A549 (cell line): ENCODE results near the gene FLRT3. TPM values are rescaled to one million over a fixed set of nuclear protein-coding genes. Genes with fewer than 3 reads are reported as not detected.

ENCODE experiments used
- ATAC-seq, 2 experiments: fragments of 200-7000 bp in 1 of 2; fragments of >200 bp in 1 of 2; cut with Nextera tagmentation in 1 of 2; cut with Tn5 transposase in 1 of 2; 3 replicates each; pipeline versions ENCODE4 v1.8.0 to v1.9.1; 2018 to 2020; ENCODE audit warnings: mild to moderate bottlenecking in 1 of 2, moderate library complexity in 1 of 2
- CTCF ChIA-PET: fragments of 300-600 bp; sonication (Branson Sonifier 250); formaldehyde crosslinking; extraction: SDS; loops from one replicate; lab custom pipeline; 2021; ENCODE audit warnings: antibody characterized with exemption, inconsistent platforms; lab: Yijun Ruan, JAX
- POLR2A ChIA-PET: fragments of 350-600 bp; formaldehyde crosslinking; extraction: SDS; loops from one replicate; lab custom pipeline; 2021; ENCODE audit warnings: antibody characterized with exemption, inconsistent platforms; lab: Yijun Ruan, JAX
- DNase-seq, 2 experiments: peaks; one replicate each; pipeline versions ENCODE4 v3.0.0 to v3.0.0-alpha.2; 2011 to 2016; ENCODE audit warnings: low read depth in 1 of 2, low spot score in 1 of 2
- FAIRE-seq: peaks from 2 replicates; lab custom pipeline; 2011; peaks lifted over from hg19 to GRCh38; lab: Jason Lieb, UNC
- H3K27ac ChIP-seq, 2 experiments: fragments of >200 bp; sonication (Bioruptor Twin); formaldehyde crosslinking; 3 replicates each; pipeline ENCODE4 v1.5.1; 2016 to 2017
- H3K4me1 ChIP-seq: fragments of >200 bp; sonication (Bioruptor Twin); formaldehyde crosslinking; 3 replicates; pipeline ENCODE4 v1.6.1; 2016
- H3K4me2 ChIP-seq: fragments of >200 bp; sonication (Bioruptor Twin); formaldehyde crosslinking; 3 replicates; pipeline ENCODE4 v1.6.1; 2016
- H3K4me3 ChIP-seq: fragments of >200 bp; sonication (Bioruptor Twin); formaldehyde crosslinking; 3 replicates; pipeline ENCODE4 v1.5.1; 2016
- H3K9me3 ChIP-seq: fragments of >200 bp; sonication (Bioruptor Twin); formaldehyde crosslinking; 3 replicates; pipeline ENCODE4 v1.6.1; 2016
- ATOH8 ChIP-seq: fragments of 250-450 bp; sonication (Bioruptor Pico); IDR thresholded peaks from 2 replicates; pipeline ENCODE4 v1.5.0; 2020; ENCODE audit warnings: low read depth, mild to moderate bottlenecking, moderate library complexity
- BCL3 ChIP-seq: fragments of >200 bp; sonication (Bioruptor Twin); formaldehyde crosslinking; IDR thresholded peaks from 3 replicates; pipeline ENCODE4 v1.6.1; 2016
- BHLHE40 ChIP-seq: IDR thresholded peaks from 2 replicates; pipeline ENCODE4 v1.6.1; 2012; ENCODE audit warnings: low read depth, low read length, inconsistent platforms
- CEBPB ChIP-seq, 2 experiments: fragments of >200 bp in 1 of 2; sonication (Bioruptor Twin) in 1 of 2; formaldehyde crosslinking in 1 of 2; IDR thresholded peaks; 2 replicates each; pipeline ENCODE4 v1.6.1; 2012 to 2016
- EHF ChIP-seq: fragments of 250-450 bp; sonication (Bioruptor Pico); IDR thresholded peaks from 2 replicates; pipeline ENCODE4 v1.5.0; 2020; ENCODE audit warnings: mild to moderate bottlenecking
- EHMT2 ChIP-seq: fragments of 200-600 bp; sonication (generic); IDR thresholded peaks from 2 replicates; pipeline ENCODE4 v1.6.1; 2016; ENCODE audit warnings: antibody characterized with exemption, low read depth, mild to moderate bottlenecking, moderate library complexity
- FOSL2 ChIP-seq, 2 experiments: fragments of 450-650 bp in 1 of 2; fragments of >200 bp in 1 of 2; sonication (Bioruptor Twin) in 1 of 2; formaldehyde crosslinking; IDR thresholded peaks; 2 replicates each; pipeline versions ENCODE4 v1.5.0 to v1.6.1; 2016 to 2020; ENCODE audit warnings: mild to moderate bottlenecking in 1 of 2, moderate library complexity in 1 of 2
- GATA3 ChIP-seq: IDR thresholded peaks from 2 replicates; pipeline ENCODE4 v1.6.1; 2012; ENCODE audit warnings: borderline replicate concordance
- HDAC2 ChIP-seq: fragments of 200-600 bp; sonication (generic); IDR thresholded peaks from 2 replicates; pipeline ENCODE4 v1.6.1; 2016
- HEYL ChIP-seq: fragments of 250-450 bp; sonication (Bioruptor Pico); IDR thresholded peaks from 2 replicates; pipeline ENCODE4 v1.8.0; 2021; ENCODE audit warnings: mild to moderate bottlenecking, moderate library complexity
- HOXB13 ChIP-seq: fragments of 250-450 bp; sonication (Bioruptor Pico); IDR thresholded peaks from 2 replicates; pipeline ENCODE4 v1.5.0; 2020; ENCODE audit warnings: low read depth, mild to moderate bottlenecking, moderate library complexity
- JUNB ChIP-seq: fragments of >200 bp; sonication (Bioruptor Twin); formaldehyde crosslinking; IDR thresholded peaks from 2 replicates; pipeline ENCODE4 v1.6.1; 2016
- KDM1A ChIP-seq: fragments of 200-600 bp; sonication (generic); IDR thresholded peaks from 2 replicates; pipeline ENCODE4 v1.6.1; 2016; ENCODE audit warnings: low read depth, mild to moderate bottlenecking
- MAFK ChIP-seq: fragments of 450-650 bp; IDR thresholded peaks from 2 replicates; pipeline ENCODE4 v1.6.1; 2014; ENCODE audit not compliant: partially characterized antibody
- NPAS2 ChIP-seq: fragments of 250-450 bp; sonication (Bioruptor Pico); IDR thresholded peaks from 2 replicates; pipeline ENCODE4 v1.8.0; 2022; ENCODE audit warnings: mild to moderate bottlenecking, moderate library complexity, borderline replicate concordance
- PHF8 ChIP-seq: fragments of 200-600 bp; sonication (generic); IDR thresholded peaks from 2 replicates; pipeline ENCODE4 v1.6.1; 2016; ENCODE audit warnings: low read depth, mild to moderate bottlenecking, antibody characterized with exemption, moderate library complexity, borderline replicate concordance
- POLR2AphosphoS2 ChIP-seq: conservative IDR thresholded peaks from 2 replicates; pipeline ENCODE4 v1.6.1; 2012; ENCODE audit warnings: low read length, improper control_type of control experiment, inconsistent platforms
- RAD21 ChIP-seq, 2 experiments: fragments of >200 bp in 1 of 2; sonication (Bioruptor Twin) in 1 of 2; formaldehyde crosslinking in 1 of 2; IDR thresholded peaks in 1 of 2; conservative IDR thresholded peaks in 1 of 2; 2 replicates in 1 of 2; 3 replicates in 1 of 2; pipeline ENCODE4 v1.6.1; 2012 to 2018; ENCODE audit warnings: inconsistent platforms in 1 of 2
- RARB ChIP-seq: fragments of 250-450 bp; sonication (Bioruptor Pico); IDR thresholded peaks from 2 replicates; pipeline ENCODE4 v1.8.0; 2021; ENCODE audit warnings: mild to moderate bottlenecking, moderate library complexity
- RCOR1 ChIP-seq: fragments of 150-350 bp; IDR thresholded peaks from 2 replicates; pipeline ENCODE4 v1.6.1; 2014; ENCODE audit warnings: antibody characterized with exemption, low read length, low read depth
- RFX5 ChIP-seq: fragments of 450-650 bp; IDR thresholded peaks from 2 replicates; pipeline ENCODE4 v1.7.1; 2014; ENCODE audit warnings: antibody characterized with exemption, mild to moderate bottlenecking, moderate library complexity
- SMC3 ChIP-seq: fragments of >200 bp; sonication (Bioruptor Twin); formaldehyde crosslinking; IDR thresholded peaks from 3 replicates; pipeline ENCODE4 v1.6.1; 2018; ENCODE audit warnings: inconsistent platforms
- SREBF2 ChIP-seq: fragments of 450-650 bp; IDR thresholded peaks from 2 replicates; pipeline ENCODE4 v1.6.1; 2014; ENCODE audit warnings: mild to moderate bottlenecking, moderate library complexity
- TFCP2L1 ChIP-seq: fragments of 250-450 bp; sonication (Bioruptor Pico); IDR thresholded peaks from 2 replicates; pipeline ENCODE4 v1.5.0; 2021; ENCODE audit warnings: mild to moderate bottlenecking
- ZC3H11A ChIP-seq: fragments of 450-650 bp; IDR thresholded peaks from 2 replicates; pipeline ENCODE4 v1.6.1; 2014; ENCODE audit warnings: antibody characterized with exemption, mild to moderate bottlenecking
- ZNF302 ChIP-seq: fragments of 250-450 bp; sonication (Bioruptor Pico); IDR thresholded peaks from 2 replicates; pipeline ENCODE4 v1.9.0; 2021; ENCODE audit warnings: inconsistent platforms, mild to moderate bottlenecking, moderate library complexity
- WGBS: methylation state at CpG from one replicate; pipeline ENCODE4 v1.1.6; 2017; ENCODE audit errors: missing lambda C conversion rate; 5-methylcytosine and 5-hydroxymethylcytosine counted together
- polyA plus RNA-seq, 4 experiments: library from polyadenylated mRNA; depleted of rRNA in 3 of 4; stranded (reverse); fragments of >200 nt; fragmentation: RNase III in 1 of 4; extraction: RNeasy Plus Mini Kit Qiagen cat#74134 plus additional on column Dnase treatment in 1 of 4; gene quantifications; 2 replicates in 3 of 4; 3 replicates in 1 of 4; pipeline ENCODE4 v1.2.3, GENCODE V29; 2011 to 2017
- TF ChIP-seq, protein P1 (sequence below): IDR thresholded peaks from 2 replicates; pipeline ENCODE4 v1.6.1; 2012
- TF ChIP-seq, protein P2 (sequence below): IDR thresholded peaks from 2 replicates; pipeline ENCODE4 v1.6.1; 2012; ENCODE audit warnings: low read depth, borderline replicate concordance

The FLRT3 gene
- polyA plus RNA-seq, 2 of the 4 experiments (the other 2 are of a cell fraction), result 3.4 to 28.7 TPM

- Histone ChIP-seq H3K4me2 (no peak overlapping the region), H3K27ac (no peak overlapping the region), H3K4me1 (no peaks in the 10 kb centered on the region)
- peak; percentile 28 for FAIRE-seq
- ATAC-seq, result no peak
- no peak for DNase-seq
- no peak for TF ChIP-seq ZNF302
- TF ChIP-seq EHMT2, result no peak
- no peak for TF ChIP-seq HDAC2
- no peak for TF ChIP-seq JUNB
- no peak for TF ChIP-seq MAFK
- TF ChIP-seq RAD21 (conservative IDR thresholded peaks at IDR 0.05 in 1 of 2, IDR thresholded peaks at IDR 0.05 in 1 of 2), result no peak
- TF ChIP-seq SMC3, result no peak
- TF ChIP-seq, all 56 proteins: peak for 0
- peaks cover 2% of the 10 kb centered on the region; the same call in 2 of the 3 replicates for H3K9me3 ChIP-seq
- H3K4me3 ChIP-seq, result no peak overlapping the region
- CTCF ChIA-PET, result no interaction called here
- POLR2A ChIA-PET, result no interaction called here
These were observed 23.0 kb upstream of the FLRT3 start for GRCh38 chr20:14360416-14360815.

- ChIA-PET POLR2A (no interaction called here), CTCF (interaction anchor here (1.3 kb wide), 1 partner anchor 22 kb away, joined by 3 read pairs; no protein-coding TSS in a partner anchor)
- no peak for ATAC-seq
- 33% methylated on average over 1 of the region's 1 CpG for WGBS
- no peak overlapping the region for H3K27ac ChIP-seq
- FAIRE-seq, result no peak
- H3K4me3 ChIP-seq, result no peak overlapping the region
- no peaks in the 10 kb centered on the region for H3K9me3 ChIP-seq
- no peak overlapping the region for H3K4me2 ChIP-seq
- no peak for TF ChIP-seq TFCP2L1 (CRISPR knock-in tag)
- no peak for TF ChIP-seq PHF8
- TF ChIP-seq, protein P1, sequence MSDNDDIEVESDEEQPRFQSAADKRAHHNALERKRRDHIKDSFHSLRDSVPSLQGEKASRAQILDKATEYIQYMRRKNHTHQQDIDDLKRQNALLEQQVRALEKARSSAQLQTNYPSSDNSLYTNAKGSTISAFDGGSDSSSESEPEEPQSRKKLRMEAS, result no peak
- TF ChIP-seq EHMT2, result no peak
- no peak for TF ChIP-seq KDM1A
- no peak for TF ChIP-seq ATOH8
- DNase-seq, result no peak
- H3K4me1 ChIP-seq, result no peaks in the 10 kb centered on the region
These were observed 18.4 kb upstream of the FLRT3 start for GRCh38 chr20:14355791-14356190.

- ChIA-PET POLR2A (no interaction called here), CTCF (interaction anchor here (0.6 to 0.9 kb wide), 3 partner anchors 10 to 191 kb away, joined by 4 read pairs; no protein-coding TSS in a partner anchor)
- WGBS, result 10% methylated on average over 1 of the region's 1 CpG
- peaks cover 29% of the 10 kb centered on the region for H3K4me1 ChIP-seq
- peak; percentile 32 to 70 for DNase-seq
- H3K4me2 ChIP-seq, result peak overlapping the region; percentile 48
- H3K4me3 ChIP-seq, result no peak overlapping the region
- no peaks in the 10 kb centered on the region for H3K9me3 ChIP-seq
- no peak for TF ChIP-seq SREBF2
- TF ChIP-seq ATOH8, result no peak
- TF ChIP-seq EHF (CRISPR knock-in tag), result no peak
- no peak for TF ChIP-seq HEYL (CRISPR knock-in tag)
- ATAC-seq, result peak in 1 of 2 experiments; percentile 57; a peak in 2 of 6 replicates
- FAIRE-seq, result peak; percentile 72
- H3K27ac ChIP-seq, result peak overlapping the region in 1 of 2 experiments; percentile 54; a peak in 3 of 6 replicates
These were observed 7.3 kb upstream of the FLRT3 start for GRCh38 chr20:14344746-14345145.

GRCh38 chr20:14343491-14344065 lies 6.2 kb upstream of the FLRT3 start:
- CTCF ChIA-PET, result interaction anchor here (1.0 kb wide), 1 partner anchor 10 kb away, joined by 4 read pairs; no protein-coding TSS in a partner anchor
- DNase-seq (no peak), FAIRE-seq (peak; percentile 36), ATAC-seq (no peak)
- POLR2A ChIA-PET, result no interaction called here
- Histone ChIP-seq H3K4me2 (peak overlapping the region; percentile 48), H3K4me1 (peaks cover 29% of the 10 kb centered on the region), H3K4me3 (no peak overlapping the region), H3K27ac (peak overlapping the region in 1 of 2 experiments; percentile 6; a peak in 1 of 6 replicates), H3K9me3 (no peaks in the 10 kb centered on the region)
- 86% methylated on average over 2 of the region's 2 CpGs for WGBS
- no peak for TF ChIP-seq PHF8
- no peak for TF ChIP-seq POLR2AphosphoS2
- TF ChIP-seq, protein P2, sequence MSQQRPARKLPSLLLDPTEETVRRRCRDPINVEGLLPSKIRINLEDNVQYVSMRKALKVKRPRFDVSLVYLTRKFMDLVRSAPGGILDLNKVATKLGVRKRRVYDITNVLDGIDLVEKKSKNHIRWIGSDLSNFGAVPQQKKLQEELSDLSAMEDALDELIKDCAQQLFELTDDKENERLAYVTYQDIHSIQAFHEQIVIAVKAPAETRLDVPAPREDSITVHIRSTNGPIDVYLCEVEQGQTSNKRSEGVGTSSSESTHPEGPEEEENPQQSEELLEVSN, result no peak
- no peak for TF ChIP-seq BHLHE40
- TF ChIP-seq FOSL2 (IDR thresholded peaks at IDR 0.05), result no peak
- TF ChIP-seq FOSL2 (CRISPR knock-in tag; IDR thresholded peaks at IDR 0.05), result no peak
- no peak for TF ChIP-seq GATA3
- TF ChIP-seq NPAS2, result no peak
- no peak for TF ChIP-seq RARB
- TF ChIP-seq RFX5, result no peak
- TF ChIP-seq RCOR1, result no peak
- no peak for TF ChIP-seq EHMT2
- TF ChIP-seq ZC3H11A, result no peak
- TF ChIP-seq BCL3, result no peak
- no peak for TF ChIP-seq CEBPB (IDR thresholded peaks at IDR 0.05)
- TF ChIP-seq HOXB13, result no peak
- no peak for TF ChIP-seq TFCP2L1 (CRISPR knock-in tag)
